Left lung (tissue), 10 donors: Measurements from ENCODE around the gene PDE4D. TPM values are rescaled to one million over a fixed set of nuclear protein-coding genes. Genes with fewer than 3 reads are reported as not detected.

ENCODE experiments used
- ATAC-seq: fragments of 200-7000 bp; cut with Tn5 transposase; one replicate; pipeline ENCODE4 v1.9.1; 2020; ENCODE audit warnings: moderate library complexity
- DNase-seq, 4 donors: peaks; one replicate each; pipeline ENCODE4 v3.0.0-alpha.2; 2013 to 2020
- H3K27ac ChIP-seq, 2 donors: fragments of 200-600 bp; sonication (generic) in 1 of 2; one replicate each; pipeline versions ENCODE4 v1.5.0 to v1.8.0; 2020 to 2021
- H3K27me3 ChIP-seq, 2 donors: fragments of 200-600 bp; sonication (generic) in 1 of 2; one replicate each; pipeline versions ENCODE4 v1.5.0 to v1.8.0; 2020 to 2021
- H3K36me3 ChIP-seq, 2 donors: fragments of 200-600 bp; sonication (generic) in 1 of 2; one replicate each; pipeline versions ENCODE4 v1.5.0 to v1.8.0; 2020 to 2021
- H3K4me1 ChIP-seq, 2 donors: fragments of 200-600 bp; one replicate each; pipeline ENCODE4 v1.8.0; 2021
- H3K4me3 ChIP-seq, 2 donors: fragments of 200-600 bp; sonication (generic) in 1 of 2; one replicate each; pipeline versions ENCODE4 v1.5.0 to v1.8.0; 2020 to 2021; ENCODE audit warnings: mild to moderate bottlenecking in 1 of 2
- H3K9me3 ChIP-seq, 2 donors: fragments of 200-600 bp; sonication (generic) in 1 of 2; one replicate each; pipeline versions ENCODE4 v1.5.0 to v1.8.0; 2020 to 2021
- intact Hi-C, 2 donors: fragments of 100-400 bp; cut with DNase I; formaldehyde crosslinking; loops; one replicate each; pipeline versions ENCODE4 v1.11.2 to v1.14.2; 2022
- polyA plus RNA-seq, 6 donors: library from polyadenylated mRNA; unstranded; fragments of 120-200 nt; gene quantifications; one replicate each; pipeline ENCODE4 v1.2.1, GENCODE V29; 2013; ENCODE audit not compliant: insufficient read length in 6 of 6
- total RNA-seq, 2 donors: library from RNA; stranded (reverse); fragmentation: NEBNext Ultra II Directional; extraction: Animal tissue kit (Norgen Biotek cat#: 25700); gene quantifications; one replicate each; pipeline ENCODE4 v1.2.1, GENCODE V29; 2021
- TF ChIP-seq, protein P1 (sequence below), 2 donors: fragments of 200-600 bp; sonication (generic) in 1 of 2; IDR thresholded peaks; one replicate each; pipeline versions ENCODE4 v1.5.0 to v1.8.0; 2021; ENCODE audit warnings: antibody characterized with exemption in 2 of 2
- donor health status: DM: no; HTN: yes; CAD: no.
- donor health status: DM: no; HTN: no; CAD: no.

The PDE4D gene
- total and polyA plus RNA-seq, 8 donors, result 21.4 to 57.1 (median 25.4) TPM

DNA sequence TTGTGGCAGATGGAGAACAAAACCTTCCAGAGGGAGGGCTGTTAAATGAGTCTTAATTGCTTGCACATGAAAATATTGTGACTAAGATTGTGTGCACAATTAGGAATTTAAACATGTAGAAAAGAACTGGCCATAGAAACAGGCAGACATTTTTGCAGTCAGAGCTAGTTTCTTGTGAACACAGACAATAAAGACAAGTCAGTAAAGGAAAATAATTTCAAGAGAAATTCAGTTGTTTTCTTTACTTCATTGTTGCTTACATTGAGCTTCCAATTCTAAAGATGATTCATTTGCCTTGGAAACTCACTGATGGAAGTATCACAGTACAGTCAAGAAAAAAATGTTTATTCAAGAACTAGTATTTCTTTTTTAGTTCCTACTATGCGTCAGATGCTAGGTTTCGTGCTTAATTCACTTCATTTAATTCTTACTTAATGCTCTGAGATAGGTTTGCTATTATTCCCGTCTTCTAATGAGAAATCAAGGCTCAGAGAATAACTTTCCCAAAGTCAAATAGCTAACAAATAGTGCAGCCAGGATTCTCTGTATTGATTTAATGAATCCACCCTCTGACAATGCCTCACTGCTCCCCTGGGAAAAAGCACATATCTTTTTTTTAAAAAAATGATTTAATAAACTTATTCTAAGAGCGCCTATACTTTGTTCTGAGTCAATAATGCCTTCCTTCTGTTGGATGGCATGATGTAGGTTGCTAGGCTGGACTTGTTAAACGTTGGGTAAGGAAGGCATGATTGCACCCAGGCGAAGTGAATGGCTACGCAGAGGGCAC lies 729.3 kb downstream of the PDE4D start:
- Histone ChIP-seq H3K4me1 (no peaks in the 10 kb centered on the region), H3K36me3 (no peaks in the 10 kb centered on the region), H3K27ac (peak overlapping the region in 1 of 2 donors; percentile 1), H3K4me3 (no peak overlapping the region), H3K9me3 (no peaks in the 10 kb centered on the region), H3K27me3 (no peaks in the 10 kb centered on the region)
- TF ChIP-seq, protein P1, sequence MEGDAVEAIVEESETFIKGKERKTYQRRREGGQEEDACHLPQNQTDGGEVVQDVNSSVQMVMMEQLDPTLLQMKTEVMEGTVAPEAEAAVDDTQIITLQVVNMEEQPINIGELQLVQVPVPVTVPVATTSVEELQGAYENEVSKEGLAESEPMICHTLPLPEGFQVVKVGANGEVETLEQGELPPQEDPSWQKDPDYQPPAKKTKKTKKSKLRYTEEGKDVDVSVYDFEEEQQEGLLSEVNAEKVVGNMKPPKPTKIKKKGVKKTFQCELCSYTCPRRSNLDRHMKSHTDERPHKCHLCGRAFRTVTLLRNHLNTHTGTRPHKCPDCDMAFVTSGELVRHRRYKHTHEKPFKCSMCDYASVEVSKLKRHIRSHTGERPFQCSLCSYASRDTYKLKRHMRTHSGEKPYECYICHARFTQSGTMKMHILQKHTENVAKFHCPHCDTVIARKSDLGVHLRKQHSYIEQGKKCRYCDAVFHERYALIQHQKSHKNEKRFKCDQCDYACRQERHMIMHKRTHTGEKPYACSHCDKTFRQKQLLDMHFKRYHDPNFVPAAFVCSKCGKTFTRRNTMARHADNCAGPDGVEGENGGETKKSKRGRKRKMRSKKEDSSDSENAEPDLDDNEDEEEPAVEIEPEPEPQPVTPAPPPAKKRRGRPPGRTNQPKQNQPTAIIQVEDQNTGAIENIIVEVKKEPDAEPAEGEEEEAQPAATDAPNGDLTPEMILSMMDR (IDR thresholded peaks at IDR 0.05), result no peak
- intact Hi-C loops, result no loop called here
- DNase-seq (no peak), ATAC-seq (no peak)

DNA sequence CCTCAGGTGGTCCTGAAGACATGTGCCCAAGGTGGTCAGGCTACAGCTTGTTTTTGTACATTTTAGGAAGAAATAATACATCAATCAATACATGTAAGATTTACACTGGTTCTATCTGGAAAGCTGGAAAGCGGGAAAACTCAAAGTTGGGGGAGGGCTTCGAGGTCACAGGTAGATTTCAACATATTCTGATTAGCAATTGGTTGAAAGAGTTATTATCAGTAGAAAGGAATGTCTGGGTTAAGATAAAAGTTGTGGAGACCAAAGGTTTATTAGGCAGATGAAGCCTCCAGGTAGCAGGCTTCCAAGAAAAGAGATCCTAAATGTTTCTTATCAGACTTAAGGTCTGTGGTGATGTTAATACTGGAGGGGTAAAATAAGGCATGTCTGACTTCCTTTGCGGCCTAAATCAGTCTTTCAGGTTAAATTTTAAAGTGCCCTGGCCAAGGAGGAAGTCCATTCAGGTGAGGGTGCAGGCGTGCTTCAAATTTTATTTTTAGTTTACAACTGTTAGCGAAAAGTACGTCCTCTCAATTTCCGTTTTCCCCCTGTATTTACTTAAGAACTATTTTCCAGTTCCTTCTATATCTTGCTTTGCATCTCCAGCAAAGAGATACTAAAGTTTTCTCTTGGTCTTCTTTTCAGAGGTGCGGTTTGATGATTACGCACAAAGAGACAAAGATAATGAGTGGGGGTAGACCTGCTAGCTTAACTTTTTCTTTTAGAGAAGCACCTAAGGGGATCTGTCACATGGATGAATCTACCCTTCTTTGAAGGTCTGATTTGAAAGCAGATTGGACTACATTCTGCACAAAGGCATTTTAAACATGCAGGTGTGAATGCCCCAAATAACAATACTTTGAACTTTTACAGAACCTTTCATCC lies 732.1 kb downstream of the PDE4D start:
- ATAC-seq, result no peak
- peaks cover 0 to 7% of the 10 kb centered on the region in 2 donors for H3K4me1 ChIP-seq

DNA sequence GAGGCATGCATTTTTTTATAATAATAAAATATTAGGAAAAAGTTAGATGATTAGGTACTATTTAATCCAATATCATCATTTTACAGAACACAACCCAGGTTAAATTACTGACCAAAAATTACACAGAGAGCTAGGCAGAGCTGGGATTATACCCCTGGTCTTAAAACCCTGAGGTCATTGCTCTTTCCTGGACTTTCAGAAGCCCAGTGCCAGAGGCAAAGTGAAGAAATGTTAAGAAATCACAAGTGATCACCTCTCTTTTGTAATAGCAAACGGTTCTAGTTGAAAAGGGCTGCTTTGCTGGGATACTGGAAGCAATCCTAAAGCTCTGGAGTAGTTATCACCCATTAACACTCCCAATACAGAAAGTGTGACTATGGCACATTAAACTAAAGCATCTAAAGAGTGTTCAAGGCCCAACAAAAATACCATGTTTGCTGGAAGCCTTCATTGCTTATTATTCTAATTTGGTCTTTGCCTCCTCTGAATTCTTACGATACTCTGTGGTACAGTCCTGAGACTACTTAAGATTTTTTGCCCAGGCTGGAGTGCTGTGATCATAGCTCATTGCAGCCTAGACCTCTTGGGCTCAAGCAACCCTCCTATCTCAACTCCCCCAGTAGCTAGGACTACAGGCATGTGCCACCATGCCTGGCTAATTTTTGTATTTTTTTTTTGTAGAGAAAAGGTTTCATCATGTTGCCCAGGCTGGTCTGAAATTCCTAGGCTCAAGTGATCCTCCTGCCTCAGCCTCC lies 734.7 kb downstream of the PDE4D start:
- no peaks in the 10 kb centered on the region for H3K9me3 ChIP-seq
- TF ChIP-seq, protein P1 (IDR thresholded peaks at IDR 0.05), result no peak
- peaks cover 0 to 7% of the 10 kb centered on the region in 2 donors for H3K4me1 ChIP-seq
- DNase-seq (no peak), ATAC-seq (peak; percentile 84)
- intact Hi-C loops, result no loop called here
- H3K36me3 ChIP-seq, result no peaks in the 10 kb centered on the region
- H3K27ac ChIP-seq, result peak overlapping the region in 1 of 2 donors; percentile 0
- no peak overlapping the region for H3K4me3 ChIP-seq
- no peaks in the 10 kb centered on the region for H3K27me3 ChIP-seq

More for the DNA sequence above, 732.1 kb downstream of the PDE4D start:
- Histone ChIP-seq H3K9me3 (no peaks in the 10 kb centered on the region), H3K4me3 (no peak overlapping the region), H3K27me3 (no peaks in the 10 kb centered on the region), H3K27ac (no peak overlapping the region), H3K36me3 (no peaks in the 10 kb centered on the region)
- intact Hi-C loops, result no loop called here
- DNase-seq, result no peak
- TF ChIP-seq, protein P1 (IDR thresholded peaks at IDR 0.05), result no peak

DNA sequence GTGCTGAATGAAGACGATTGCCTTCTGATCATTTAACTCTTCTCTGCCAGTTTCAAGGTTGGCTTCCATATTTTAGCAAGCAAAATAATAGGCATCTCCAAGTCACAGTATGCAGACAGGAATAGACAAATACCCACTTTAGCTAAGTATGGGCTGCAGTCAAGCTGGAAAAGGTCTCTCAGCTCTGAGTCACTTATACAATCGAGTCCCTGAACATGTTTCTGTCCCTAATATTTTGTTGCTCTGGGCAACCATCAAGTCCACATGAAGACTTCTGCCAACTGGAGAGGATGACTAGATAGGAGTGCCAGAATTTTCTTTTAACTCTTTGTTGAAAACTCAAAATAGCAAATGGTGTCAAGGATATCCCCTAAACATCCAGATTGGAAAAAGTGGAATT lies 735.4 kb downstream of the PDE4D start:
- intact Hi-C loops, result no loop called here
- Histone ChIP-seq H3K4me1 (peaks cover 0 to 7% of the 10 kb centered on the region in 2 donors), H3K27me3 (no peaks in the 10 kb centered on the region), H3K4me3 (no peak overlapping the region), H3K9me3 (no peaks in the 10 kb centered on the region), H3K27ac (peak overlapping the region in 1 of 2 donors; percentile 0), H3K36me3 (no peaks in the 10 kb centered on the region)
- ATAC-seq, result peak; percentile 80
- DNase-seq, result no peak
- TF ChIP-seq, protein P1 (IDR thresholded peaks at IDR 0.05), result no peak
